ENCODE results near the gene ZNF497. TPM values are rescaled to one million over a fixed set of nuclear protein-coding genes. Genes with fewer than 3 reads are reported as not detected.

The ZNF497 gene
- total and polyA plus RNA-seq, 9 of the 15 experiments (the other 6 are each of a cell fraction or from before 2014, with no cell fraction given) = 0.06 to 0.98 (median 0.44) TPM; not detected in 1

- TF ChIP-seq GTF2E2 (tag; IDR thresholded peaks at IDR 0.05) (peak; percentile 96; the same call in 1 of the 2 replicates), CEBPB (tag; IDR thresholded peaks at IDR 0.05) (no peak), ZNF354B (CRISPR knock-in tag; IDR thresholded peaks at IDR 0.05) (no peak), POLR2AphosphoS2 (IDR thresholded peaks at IDR 0.05; ENCODE audit: low read length) (peak; percentile 36; the same call in 1 of the 2 replicates), ZNF384 (IDR thresholded peaks at IDR 0.05; ENCODE audit: low read depth, low read length) (no peak), ZNF740 (CRISPR knock-in tag; IDR thresholded peaks at IDR 0.05) (no peak), ZNF740 (tag; IDR thresholded peaks at IDR 0.05) (no peak; a peak in 1 of 4 replicates), ZNF41 (CRISPR knock-in tag; conservative IDR thresholded peaks at IDR 0.05) (no peak), ERF (CRISPR knock-in tag; IDR thresholded peaks at IDR 0.05) (0 out of 2 replicates have a peak, but pooled peaks have one; percentile 6), JUND (IDR thresholded peaks at IDR 0.05; ENCODE audit: borderline replicate concordance, low read depth, low read length) (no peak; the same call in 1 of the 2 replicates), JUND (tag; IDR thresholded peaks at IDR 0.05; ENCODE audit: borderline replicate concordance, low read depth, low read length) (no peak; the same call in 2 of the 3 replicates), ZNF586 (CRISPR knock-in tag; conservative IDR thresholded peaks at IDR 0.05) (no peak), SREBF2 (CRISPR knock-in tag; IDR thresholded peaks at IDR 0.05) (no peak), SPI1 (IDR thresholded peaks at IDR 0.05; ENCODE audit: borderline replicate concordance, low read depth, low read length) (no peak), E2F3 (CRISPR knock-in tag; IDR thresholded peaks at IDR 0.05) (0 out of 2 replicates have a peak, but pooled peaks have one; percentile 32), ZBTB26 (CRISPR knock-in tag; IDR thresholded peaks at IDR 0.05) (no peak), SMAD3 (CRISPR knock-in tag; conservative IDR thresholded peaks at IDR 0.05) (no peak), TCFL5 (CRISPR knock-in tag; conservative IDR thresholded peaks at IDR 0.05) (no peak), SMARCE1 (IDR thresholded peaks at IDR 0.05) (no peak; the same call in 1 of the 2 replicates), PKNOX1 (IDR thresholded peaks at IDR 0.05) (peak; percentile 92), ZNF512 (tag; IDR thresholded peaks at IDR 0.05) (no peak), ATF4 (CRISPR knock-in tag; IDR thresholded peaks at IDR 0.05) (no peak), SNIP1 (IDR thresholded peaks at IDR 0.05; ENCODE audit: low read depth) (peak; percentile 95), MCM5 (IDR thresholded peaks at IDR 0.05; ENCODE audit: low read depth) (no peak), NEUROD1 (IDR thresholded peaks at IDR 0.05; ENCODE audit: borderline replicate concordance, low read depth, low read length, partially characterized antibody) (peak; percentile 90)
Observed at GRCh38 chr19:58362272-58362994, at the start of gene ZNF497 (continued).

Measured in K562 (cell line).